Spleen (tissue), 11 donors: ENCODE data around the gene SIGLECL1. TPM values are rescaled to one million over a fixed set of nuclear protein-coding genes. Genes with fewer than 3 reads are reported as not detected.
A peak's percentile ranks its signal among the peaks of the same experiment; 100 is the strongest.

Experiments
- DNase-seq: peaks from one replicate; pipeline ENCODE4 v3.0.0-alpha.2; 2020
- H3K27ac ChIP-seq, 8 donors: fragments of 200-600 bp; sonication (generic) in 7 of 8; 1 replicate in 4 of 8; 2 replicates in 4 of 8; pipeline versions ENCODE4 v1.5.0 to v1.8.0; 2016 to 2021; ENCODE audit warnings: inconsistent platforms in 4 of 8, mild to moderate bottlenecking in 4 of 8, moderate library complexity in 1 of 8
- H3K27me3 ChIP-seq, 7 donors: fragments of 200-600 bp; sonication (generic) in 6 of 7; replicated peaks in 1 of 7; 1 replicate in 4 of 7; 2 replicates in 3 of 7; pipeline versions ENCODE4 v1.5.0 to v1.8.0; 2016 to 2021; ENCODE audit warnings: inconsistent platforms in 3 of 7, mild to moderate bottlenecking in 1 of 7
- H3K36me3 ChIP-seq, 6 donors: fragments of 200-600 bp; sonication (generic) in 5 of 6; 1 replicate in 4 of 6; 2 replicates in 2 of 6; pipeline versions ENCODE4 v1.5.0 to v1.8.0; 2016 to 2021; ENCODE audit warnings: inconsistent platforms in 2 of 6
- H3K4me1 ChIP-seq, 6 donors: fragments of 200-600 bp; sonication (generic) in 5 of 6; 1 replicate in 3 of 6; 2 replicates in 3 of 6; pipeline versions ENCODE4 v1.5.0 to v1.8.0; 2016 to 2021; ENCODE audit warnings: inconsistent platforms in 3 of 6
- H3K4me3 ChIP-seq, 8 donors: fragments of 200-600 bp; sonication (generic) in 7 of 8; 1 replicate in 4 of 8; 2 replicates in 4 of 8; pipeline versions ENCODE4 v1.5.0 to v1.8.0; 2016 to 2021; ENCODE audit warnings: inconsistent platforms in 4 of 8, mild to moderate bottlenecking in 4 of 8, moderate library complexity in 2 of 8
- H3K9me3 ChIP-seq, 8 donors: fragments of 200-600 bp; sonication (generic) in 7 of 8; 1 replicate in 4 of 8; 2 replicates in 4 of 8; pipeline versions ENCODE4 v1.5.0 to v1.8.0; 2016 to 2021; ENCODE audit warnings: inconsistent platforms in 4 of 8
- POLR2A ChIP-seq, 3 donors: fragments of 450-650 bp; IDR thresholded peaks; one replicate each; pipeline ENCODE4 v1.5.1; 2017; ENCODE audit warnings: antibody characterized with exemption in 3 of 3, mild to moderate bottlenecking in 1 of 3
- POLR2AphosphoS5 ChIP-seq, 3 donors: sonication (generic); formaldehyde crosslinking; IDR thresholded peaks; one replicate each; pipeline ENCODE4 v1.5.1; 2017; ENCODE audit warnings: antibody characterized with exemption in 3 of 3
- WGBS, 5 donors: extraction: QIAGEN DNeasy Blood & Tissue Kit in 3 of 5; methylation state at CpG; one replicate each; pipeline versions ENCODE4 v1.1.5 to v1.1.7; 2013 to 2018; 5-methylcytosine and 5-hydroxymethylcytosine counted together
- intact Hi-C: fragments of 100-400 bp; cut with DNase I; formaldehyde crosslinking; loops from one replicate; pipeline ENCODE4 v1.15.0; 2023; ENCODE audit warnings: low total_unique reads
- polyA plus RNA-seq, 3 donors: library from polyadenylated mRNA; stranded (reverse); fragments of 200-250 nt; gene quantifications; one replicate each; pipeline ENCODE4 v1.2.1, GENCODE V29; 2013
- total RNA-seq, 7 donors: library from RNA; depleted of rRNA in 3 of 7; stranded (reverse); fragments of >200 nt in 3 of 7; fragmentation: NEBNext Ultra II Directional in 4 of 7; extraction: Animal tissue kit (Norgen Biotek cat#: 25700) in 4 of 7; gene quantifications; one replicate each; pipeline versions ENCODE4 v1.1.0 to v1.2.1, GENCODE V29; 2016 to 2021
- TF ChIP-seq, protein P1 (sequence below), 11 experiments: fragments of 200-600 bp in 7 of 11; fragments of 450-650 bp in 4 of 11; sonication (generic) in 4 of 11; IDR thresholded peaks in 8 of 11; conservative IDR thresholded peaks in 3 of 11; 1 replicate in 7 of 11; 2 replicates in 4 of 11; pipeline versions ENCODE4 v1.4.0 to v1.8.0; 2016 to 2021; ENCODE audit warnings: antibody characterized with exemption in 11 of 11, inconsistent platforms in 4 of 11, mild to moderate bottlenecking in 1 of 11
- donor health status: healthy with polysubstance abuse.
- donor health status: DM: no; HTN: no; CAD: no; lungs with moderate emphysema.
- donor health status: DM: no; HTN: no; CAD: no.
- donor health status: Bipolar disorder and iron deficiency.
- donor health status: healthy.
- donor health status: DM: no; HTN: no; CAD: no.
- donor health status: DM: yes; HTN: yes; CAD: no.

The SIGLECL1 gene
- total and polyA plus RNA-seq, 10 donors, result 0.26 to 0.88 TPM; not detected in 8

DNA sequence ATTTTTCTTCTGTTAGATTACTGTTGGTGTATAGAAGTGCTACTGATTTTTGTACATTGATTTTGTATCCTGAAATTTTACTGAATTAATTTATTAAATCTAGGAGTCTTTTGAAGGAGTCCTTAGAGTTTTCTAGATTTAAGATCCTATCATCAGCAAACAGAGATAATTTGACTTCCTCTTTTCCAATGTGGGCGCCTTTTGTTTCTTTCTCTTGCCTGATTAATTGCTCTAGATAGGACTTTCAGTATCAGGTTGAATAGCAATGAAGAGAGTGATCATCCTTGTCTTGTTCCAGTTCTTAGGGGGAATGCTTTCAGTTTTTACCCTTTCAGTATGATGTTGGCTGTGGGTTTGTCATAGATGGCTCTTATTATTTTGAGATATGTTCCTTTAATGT lies 31.6 kb upstream of the SIGLECL1 start:
- Histone ChIP-seq H3K4me1 (peaks cover 0 to 2% (median 0%) of the 10 kb centered on the region in 6 donors), H3K27me3 (peaks cover 0 to 12% (median 0%) of the 10 kb centered on the region in 7 donors), H3K27ac (no peak overlapping the region), H3K9me3 (no peaks in the 10 kb centered on the region), H3K36me3 (no peaks in the 10 kb centered on the region), H3K4me3 (no peak overlapping the region)
- WGBS, 5 donors, result 19 to 32% (median 25%) methylated on average over 1 of the region's 1 CpG
- intact Hi-C loops, result no loop called here
- no peak for TF ChIP-seq POLR2A (IDR thresholded peaks at IDR 0.05)
- TF ChIP-seq, protein P1, sequence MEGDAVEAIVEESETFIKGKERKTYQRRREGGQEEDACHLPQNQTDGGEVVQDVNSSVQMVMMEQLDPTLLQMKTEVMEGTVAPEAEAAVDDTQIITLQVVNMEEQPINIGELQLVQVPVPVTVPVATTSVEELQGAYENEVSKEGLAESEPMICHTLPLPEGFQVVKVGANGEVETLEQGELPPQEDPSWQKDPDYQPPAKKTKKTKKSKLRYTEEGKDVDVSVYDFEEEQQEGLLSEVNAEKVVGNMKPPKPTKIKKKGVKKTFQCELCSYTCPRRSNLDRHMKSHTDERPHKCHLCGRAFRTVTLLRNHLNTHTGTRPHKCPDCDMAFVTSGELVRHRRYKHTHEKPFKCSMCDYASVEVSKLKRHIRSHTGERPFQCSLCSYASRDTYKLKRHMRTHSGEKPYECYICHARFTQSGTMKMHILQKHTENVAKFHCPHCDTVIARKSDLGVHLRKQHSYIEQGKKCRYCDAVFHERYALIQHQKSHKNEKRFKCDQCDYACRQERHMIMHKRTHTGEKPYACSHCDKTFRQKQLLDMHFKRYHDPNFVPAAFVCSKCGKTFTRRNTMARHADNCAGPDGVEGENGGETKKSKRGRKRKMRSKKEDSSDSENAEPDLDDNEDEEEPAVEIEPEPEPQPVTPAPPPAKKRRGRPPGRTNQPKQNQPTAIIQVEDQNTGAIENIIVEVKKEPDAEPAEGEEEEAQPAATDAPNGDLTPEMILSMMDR (IDR thresholded peaks at IDR 0.05 in 8 of 11, conservative IDR thresholded peaks at IDR 0.05 in 3 of 11), result no peak
- no peak for TF ChIP-seq POLR2AphosphoS5 (IDR thresholded peaks at IDR 0.05)
- DNase-seq, result no peak

DNA sequence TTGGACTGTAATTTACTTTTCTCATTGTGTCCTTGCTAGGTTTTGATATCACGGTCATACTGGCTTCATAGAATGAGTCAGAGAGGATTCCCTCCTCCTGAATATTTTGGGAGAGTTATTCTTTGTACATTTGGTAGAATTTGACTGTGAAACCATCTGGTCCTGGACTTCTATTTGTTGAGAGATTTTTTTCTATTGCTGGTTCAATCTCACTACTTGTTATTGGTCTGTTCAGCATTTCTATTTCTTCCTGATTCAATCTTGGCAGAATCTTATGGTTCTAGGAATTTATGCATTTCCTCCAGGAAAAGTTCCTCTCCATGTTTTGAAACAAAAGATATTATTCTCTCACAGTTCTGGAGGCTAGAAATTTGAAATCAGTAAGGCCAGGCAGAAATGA lies 30.9 kb upstream of the SIGLECL1 start:
- Histone ChIP-seq H3K4me3 (no peak overlapping the region), H3K27me3 (peaks cover 0 to 18% (median 0%) of the 10 kb centered on the region in 7 donors), H3K9me3 (no peaks in the 10 kb centered on the region), H3K36me3 (no peaks in the 10 kb centered on the region), H3K4me1 (peaks cover 0 to 8% (median 0%) of the 10 kb centered on the region in 6 donors), H3K27ac (no peak overlapping the region)
- WGBS, 5 donors, result 72 to 85% (median 79%) methylated on average over 1 of the region's 1 CpG
- intact Hi-C loops, result no loop called here
- no peak for DNase-seq
- TF ChIP-seq POLR2AphosphoS5 (IDR thresholded peaks at IDR 0.05), result no peak
- no peak for TF ChIP-seq POLR2A (IDR thresholded peaks at IDR 0.05)
- TF ChIP-seq, protein P1 (IDR thresholded peaks at IDR 0.05 in 8 of 11, conservative IDR thresholded peaks at IDR 0.05 in 3 of 11), result no peak

DNA sequence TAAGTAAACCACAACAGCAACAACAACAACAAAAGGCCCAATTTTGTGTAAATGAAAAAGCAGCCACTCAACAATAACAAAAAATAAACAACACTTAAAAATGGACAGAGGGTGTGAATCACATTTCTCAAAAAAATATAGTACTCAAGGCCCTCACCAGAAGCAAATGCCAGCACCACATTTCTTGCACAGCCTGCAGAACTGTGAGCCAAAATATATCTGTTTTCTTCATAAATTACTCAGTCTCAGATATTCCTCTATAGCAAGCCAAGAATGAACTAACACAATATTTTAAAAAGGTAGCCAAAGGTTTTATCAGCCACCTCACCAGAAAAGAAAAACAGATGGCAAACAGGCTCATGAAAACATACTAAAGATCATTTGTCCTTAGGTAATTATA lies 29.9 kb upstream of the SIGLECL1 start:
- Histone ChIP-seq H3K4me3 (no peak overlapping the region), H3K27ac (no peak overlapping the region), H3K4me1 (peaks cover 0 to 18% (median 0%) of the 10 kb centered on the region in 6 donors), H3K27me3 (peaks cover 0 to 29% (median 0%) of the 10 kb centered on the region in 7 donors), H3K9me3 (no peaks in the 10 kb centered on the region), H3K36me3 (no peaks in the 10 kb centered on the region)
- intact Hi-C loops, result no loop called here
- no peak for DNase-seq
- TF ChIP-seq POLR2AphosphoS5 (IDR thresholded peaks at IDR 0.05), result no peak
- TF ChIP-seq, protein P1 (IDR thresholded peaks at IDR 0.05 in 8 of 11, conservative IDR thresholded peaks at IDR 0.05 in 3 of 11), result no peak
- no peak for TF ChIP-seq POLR2A (IDR thresholded peaks at IDR 0.05)

DNA sequence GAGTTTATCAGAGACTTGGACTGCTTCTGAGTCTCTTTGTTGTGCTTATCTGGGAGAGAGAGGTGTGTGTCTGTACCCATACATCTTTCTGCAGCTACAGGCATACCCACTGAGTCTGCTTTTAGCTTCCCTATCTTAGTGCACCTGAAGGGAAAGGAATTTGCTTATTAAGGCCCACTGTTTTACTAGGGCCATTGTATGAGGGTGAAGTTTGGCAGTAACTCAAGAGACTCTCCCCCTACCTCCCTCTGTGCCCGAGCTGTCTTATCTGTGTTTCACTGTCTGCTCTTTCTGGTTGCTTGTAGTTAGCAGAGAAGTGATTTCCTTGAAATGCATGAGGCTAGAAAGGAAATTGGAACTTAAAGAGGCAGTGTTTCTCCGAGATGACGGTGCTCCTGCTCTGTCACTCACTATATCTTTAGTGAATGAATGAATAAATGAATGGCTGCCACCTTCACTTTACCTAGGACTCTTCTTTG lies 26.7 kb upstream of the SIGLECL1 start:
- 23 to 40% (median 27%) methylated on average over 3 of the region's 3 CpGs for WGBS, 5 donors
- Histone ChIP-seq H3K4me1 (peaks cover 0 to 27% (median 0%) of the 10 kb centered on the region in 6 donors), H3K4me3 (no peak overlapping the region), H3K36me3 (no peaks in the 10 kb centered on the region), H3K9me3 (no peaks in the 10 kb centered on the region), H3K27me3 (peaks cover 0 to 34% (median 0%) of the 10 kb centered on the region in 7 donors), H3K27ac (peak overlapping the region in 1 of 8 donors; percentile 74)
- DNase-seq, result no peak
- TF ChIP-seq, protein P1 (IDR thresholded peaks at IDR 0.05 in 8 of 11, conservative IDR thresholded peaks at IDR 0.05 in 3 of 11), result no peak
- TF ChIP-seq POLR2AphosphoS5 (IDR thresholded peaks at IDR 0.05) (no peak), POLR2A (IDR thresholded peaks at IDR 0.05) (no peak)
- intact Hi-C loops, result no loop called here
